LNCAP (cell line): Measurements from ENCODE around the gene THSD1.
A peak's percentile ranks its signal among the peaks of the same experiment; 100 is the strongest.

ENCODE experiments used
- TF ChIP-seq, protein P1 (sequence below): fragments of 450-650 bp; IDR thresholded peaks from 2 replicates; pipeline ENCODE4 v1.5.1; 2017; ENCODE audit warnings: mild to moderate bottlenecking

The THSD1 gene

DNA sequence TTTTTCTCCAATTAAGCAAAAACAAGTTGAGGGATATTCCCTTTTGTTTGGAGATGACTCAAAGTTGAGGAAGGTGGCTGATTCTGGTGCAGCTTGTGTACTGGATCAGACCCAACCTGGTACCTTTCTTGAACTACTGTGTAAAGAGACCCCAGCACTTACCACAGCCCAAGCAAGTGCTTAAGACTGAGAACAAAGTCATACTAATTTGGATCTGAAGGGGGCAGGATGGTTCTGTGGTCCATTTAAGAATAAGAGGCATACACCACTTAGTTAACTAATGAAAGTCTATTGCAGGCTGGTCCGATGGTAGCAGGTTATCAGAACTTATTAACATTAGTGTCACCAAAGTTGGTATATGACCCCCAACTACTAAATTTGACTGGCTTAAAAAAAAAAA lies 6.3 kb downstream of the THSD1 start:
- TF ChIP-seq, protein P1, sequence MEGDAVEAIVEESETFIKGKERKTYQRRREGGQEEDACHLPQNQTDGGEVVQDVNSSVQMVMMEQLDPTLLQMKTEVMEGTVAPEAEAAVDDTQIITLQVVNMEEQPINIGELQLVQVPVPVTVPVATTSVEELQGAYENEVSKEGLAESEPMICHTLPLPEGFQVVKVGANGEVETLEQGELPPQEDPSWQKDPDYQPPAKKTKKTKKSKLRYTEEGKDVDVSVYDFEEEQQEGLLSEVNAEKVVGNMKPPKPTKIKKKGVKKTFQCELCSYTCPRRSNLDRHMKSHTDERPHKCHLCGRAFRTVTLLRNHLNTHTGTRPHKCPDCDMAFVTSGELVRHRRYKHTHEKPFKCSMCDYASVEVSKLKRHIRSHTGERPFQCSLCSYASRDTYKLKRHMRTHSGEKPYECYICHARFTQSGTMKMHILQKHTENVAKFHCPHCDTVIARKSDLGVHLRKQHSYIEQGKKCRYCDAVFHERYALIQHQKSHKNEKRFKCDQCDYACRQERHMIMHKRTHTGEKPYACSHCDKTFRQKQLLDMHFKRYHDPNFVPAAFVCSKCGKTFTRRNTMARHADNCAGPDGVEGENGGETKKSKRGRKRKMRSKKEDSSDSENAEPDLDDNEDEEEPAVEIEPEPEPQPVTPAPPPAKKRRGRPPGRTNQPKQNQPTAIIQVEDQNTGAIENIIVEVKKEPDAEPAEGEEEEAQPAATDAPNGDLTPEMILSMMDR = 0 out of 2 replicates have a peak, but pooled peaks have one; percentile 23

DNA sequence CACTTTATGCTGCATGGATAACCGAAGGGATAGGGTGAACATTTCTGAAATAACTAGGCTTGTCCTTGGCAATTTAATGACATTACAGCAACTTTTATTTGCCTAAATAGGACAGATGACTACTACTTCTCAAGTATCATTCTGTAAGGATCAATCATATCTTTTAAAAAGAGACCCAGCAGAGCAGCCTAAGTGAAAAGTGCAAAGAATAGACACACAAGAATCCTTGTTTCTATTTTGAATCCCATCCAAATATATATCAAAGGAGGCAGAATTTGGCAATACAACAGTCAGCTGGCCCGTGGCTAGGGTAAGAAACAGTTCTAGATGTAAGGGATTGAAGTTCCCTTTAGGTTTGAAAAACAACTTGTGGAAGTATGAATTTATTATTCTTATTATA lies 6.9 kb downstream of the THSD1 start:
- TF ChIP-seq, protein P1 = no peak

DNA sequence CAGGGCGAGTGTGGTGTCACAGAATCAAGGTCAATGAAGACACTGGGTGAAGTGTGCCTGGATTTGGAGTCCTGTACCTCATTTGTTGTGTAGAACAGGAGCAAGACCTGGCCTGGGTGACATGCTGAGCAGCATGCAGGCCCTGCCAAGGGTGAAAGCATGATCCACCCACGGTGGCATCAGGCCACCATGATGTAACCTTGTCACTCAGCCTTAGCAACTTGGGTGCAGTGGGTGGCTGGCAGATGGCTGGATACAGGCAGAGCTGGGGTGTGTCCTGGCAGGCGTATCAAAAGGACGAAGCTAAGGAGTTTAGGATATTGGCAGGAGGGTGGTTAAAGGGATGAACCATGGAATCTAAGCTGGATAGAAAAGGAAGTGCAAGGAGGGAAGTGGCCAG lies 10.3 kb downstream of the THSD1 start:
- TF ChIP-seq, protein P1 = no peak

DNA sequence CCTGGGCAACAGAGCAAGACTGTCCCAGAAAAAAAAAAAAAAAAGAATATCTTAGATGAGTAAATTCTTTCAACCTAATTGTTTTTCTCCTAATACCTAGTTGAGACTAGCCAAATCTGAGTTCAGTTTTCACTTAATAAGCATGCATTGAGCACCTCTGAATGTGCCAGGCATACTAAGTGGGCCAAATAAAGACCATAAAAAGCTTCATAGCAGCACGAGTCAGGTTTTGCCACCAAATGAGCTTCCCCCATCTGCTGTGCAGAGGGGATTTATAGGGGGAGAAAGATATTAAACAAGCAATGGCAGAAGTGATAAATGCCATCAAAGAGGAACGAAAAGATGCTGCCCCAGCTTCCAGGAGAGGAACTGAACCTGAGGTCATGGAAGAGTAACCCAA lies 11.4 kb downstream of the THSD1 start:
- TF ChIP-seq, protein P1 = no peak

DNA sequence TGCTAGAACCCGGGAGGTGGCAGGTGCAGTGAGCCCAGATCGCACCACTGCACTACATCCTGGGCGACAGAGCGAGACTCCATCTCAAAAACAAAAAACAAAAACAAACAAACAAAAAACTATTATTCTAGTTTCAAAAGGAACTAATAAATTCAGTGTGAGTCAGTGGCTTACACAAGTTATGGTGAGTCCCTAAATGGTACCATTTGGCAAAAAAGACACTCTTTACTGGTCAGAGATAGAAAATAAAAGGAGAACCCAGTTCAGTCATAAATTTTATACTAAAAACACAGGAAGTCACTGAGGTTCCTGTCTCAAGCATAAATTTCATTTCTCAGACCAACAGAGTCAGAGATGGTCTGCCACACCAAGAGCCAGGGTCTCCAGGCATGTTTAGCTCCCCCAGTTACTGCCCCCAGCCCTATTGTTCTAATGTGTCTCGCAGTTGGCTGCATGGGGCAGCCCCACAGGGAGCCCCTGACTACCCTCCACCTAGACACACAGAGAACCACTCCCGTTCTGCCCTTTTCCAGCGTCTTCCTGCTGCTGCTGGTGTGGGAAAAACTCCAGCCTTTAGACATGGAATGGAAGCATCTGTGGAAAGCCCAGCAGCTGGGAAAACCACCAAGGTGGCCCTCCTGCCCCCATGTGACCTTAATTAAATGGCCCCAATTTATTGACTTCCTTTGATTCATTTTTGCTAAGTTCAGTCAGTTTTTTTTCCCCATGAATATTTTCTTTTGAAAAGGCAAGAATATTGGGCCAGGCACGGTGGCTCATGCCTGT lies 12.2 kb downstream of the THSD1 start:
- TF ChIP-seq, protein P1 = no peak

DNA sequence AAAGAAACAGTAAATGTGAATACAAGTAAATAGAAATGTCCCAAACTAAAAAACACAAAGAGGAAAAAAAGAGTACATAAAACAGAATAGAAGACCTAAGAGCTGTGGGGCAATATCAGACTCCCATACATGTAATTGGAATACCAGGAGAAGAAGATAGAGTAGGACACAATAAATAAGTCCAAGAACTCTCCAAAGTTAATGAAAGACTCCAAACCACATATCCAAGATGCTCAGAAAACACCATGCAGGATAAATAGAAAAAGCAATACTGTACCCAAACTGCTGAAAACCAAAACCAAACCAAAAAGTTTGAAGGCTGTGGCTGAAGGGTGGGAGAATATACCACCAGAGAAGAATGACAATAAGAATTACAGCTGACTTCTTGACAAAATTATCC lies 18.3 kb downstream of the THSD1 start:
- TF ChIP-seq, protein P1 = no peak

DNA sequence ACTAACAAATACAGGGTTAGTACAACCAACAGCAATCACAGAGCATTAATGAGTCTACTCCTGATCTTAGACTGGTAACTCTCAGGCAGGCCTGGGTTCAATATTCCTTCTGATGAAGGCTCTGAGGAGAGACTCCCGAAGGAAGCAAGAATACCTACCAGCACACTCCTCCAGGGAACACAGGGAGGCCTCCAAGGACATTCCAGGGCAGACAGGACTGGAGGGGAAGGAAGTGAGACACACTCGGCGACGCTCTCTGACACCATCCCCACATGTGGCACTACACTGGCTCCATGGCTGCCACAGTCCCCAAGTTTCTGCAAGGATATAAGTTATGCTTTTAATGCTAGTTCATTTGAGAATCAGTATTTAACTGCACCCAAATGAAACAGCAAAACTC lies 20.1 kb downstream of the THSD1 start:
- TF ChIP-seq, protein P1 = no peak

DNA sequence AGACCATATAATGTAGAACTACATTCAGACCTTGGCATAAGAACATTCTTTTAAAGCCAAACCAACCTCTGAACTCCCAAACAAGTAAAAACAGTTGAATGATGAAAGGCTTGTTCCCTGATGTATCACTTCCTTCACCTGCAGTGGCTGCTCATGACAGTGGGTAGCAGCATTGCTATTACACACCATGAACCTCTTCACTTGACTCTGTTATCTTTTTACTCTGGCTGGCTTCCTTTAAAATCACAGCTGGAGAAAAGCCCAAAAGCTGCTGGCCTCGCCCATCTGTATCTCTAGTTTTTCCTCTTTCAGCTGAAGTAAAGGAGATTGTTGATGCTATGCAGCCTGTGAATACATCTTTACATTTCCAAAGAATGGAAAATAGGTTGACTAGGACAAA lies 22.6 kb downstream of the THSD1 start:
- TF ChIP-seq, protein P1 = no peak
